Upper lobe of left lung (tissue), 4 donors: Measurements from ENCODE around the gene CKM.

Experiments used
- CTCF ChIP-seq, 6 experiments: fragments of 450-650 bp in 4 of 6; fragments of 200-600 bp in 2 of 6; sonication (generic) in 2 of 6; IDR thresholded peaks; one replicate each; pipeline ENCODE4 v1.5.1; 2016 to 2019; ENCODE audit warnings: antibody characterized with exemption in 6 of 6
- POLR2A ChIP-seq, 4 donors: fragments of 450-650 bp; IDR thresholded peaks; one replicate each; pipeline ENCODE4 v1.5.1; 2016 to 2017; ENCODE audit warnings: antibody characterized with exemption in 4 of 4, mild to moderate bottlenecking in 2 of 4
- POLR2AphosphoS5 ChIP-seq, 2 donors: sonication (generic); formaldehyde crosslinking; IDR thresholded peaks; one replicate each; pipeline ENCODE4 v1.5.1; 2017; ENCODE audit warnings: antibody characterized with exemption in 2 of 2

GRCh38 chr19:45356760-45357444, 34.2 kb upstream of the CKM start:
- TF ChIP-seq CTCF (IDR thresholded peaks at IDR 0.05): no peak
- TF ChIP-seq POLR2A (IDR thresholded peaks at IDR 0.05): no peak
- no peak for TF ChIP-seq POLR2AphosphoS5 (IDR thresholded peaks at IDR 0.05)
